Measurements from ENCODE around the gene KCTD3. TPM values are rescaled to one million over a fixed set of nuclear protein-coding genes. Genes with fewer than 3 reads are reported as not detected.

The KCTD3 gene
- total RNA-seq, 1 donor from 2014 or later: 25.3 TPM

GRCh38 chr1:215643592-215644321, 76.7 kb downstream of the KCTD3 start:
- DNase-seq (ENCODE audit: low spot score): no peak
- Mint-ChIP-seq H3K36me3 (ENCODE audit: low read depth) (peaks cover 2% of the 10 kb centered on the region), H3K9me3 (ENCODE audit: low read depth) (peaks cover 4% of the 10 kb centered on the region), H3K4me1 (ENCODE audit: low read depth) (no peaks in the 10 kb centered on the region), H3K27me3 (ENCODE audit: low read depth) (peaks cover 23% of the 10 kb centered on the region), H3K27ac (ENCODE audit: unreplicated experiment) (no peak overlapping the region), H3K4me3 (ENCODE audit: unreplicated experiment) (no peak overlapping the region)
- TF ChIP-seq CTCF (IDR thresholded peaks at IDR 0.05): no peak

GRCh38 chr1:215645182-215645581, 78.1 kb downstream of the KCTD3 start:
- Mint-ChIP-seq H3K4me1 (ENCODE audit: low read depth) (no peaks in the 10 kb centered on the region), H3K36me3 (ENCODE audit: low read depth) (peaks cover 2% of the 10 kb centered on the region), H3K27ac (ENCODE audit: unreplicated experiment) (no peak overlapping the region), H3K27me3 (ENCODE audit: low read depth) (peaks cover 24% of the 10 kb centered on the region), H3K9me3 (ENCODE audit: low read depth) (peaks cover 4% of the 10 kb centered on the region), H3K4me3 (ENCODE audit: unreplicated experiment) (no peak overlapping the region)
- TF ChIP-seq CTCF (IDR thresholded peaks at IDR 0.05): no peak
- DNase-seq (ENCODE audit: low spot score): no peak

- no peak for TF ChIP-seq CTCF (IDR thresholded peaks at IDR 0.05)
- H3K4me3 Mint-ChIP-seq (ENCODE audit: unreplicated experiment): no peak overlapping the region
- peaks cover 2% of the 10 kb centered on the region for H3K36me3 Mint-ChIP-seq (ENCODE audit: low read depth)
- H3K27me3 Mint-ChIP-seq (ENCODE audit: low read depth): peaks cover 29% of the 10 kb centered on the region
- H3K27ac Mint-ChIP-seq (ENCODE audit: unreplicated experiment): no peak overlapping the region
- DNase-seq (ENCODE audit: low spot score): no peak
- peaks cover 4% of the 10 kb centered on the region for H3K9me3 Mint-ChIP-seq (ENCODE audit: low read depth)
- no peaks in the 10 kb centered on the region for H3K4me1 Mint-ChIP-seq (ENCODE audit: low read depth)
These were observed 78.8 kb downstream of the KCTD3 start for GRCh38 chr1:215645861-215646260.

GRCh38 chr1:215647738-215648137, 80.6 kb downstream of the KCTD3 start:
- no peaks in the 10 kb centered on the region for H3K4me1 Mint-ChIP-seq (ENCODE audit: low read depth)
- peaks cover 2% of the 10 kb centered on the region for H3K36me3 Mint-ChIP-seq (ENCODE audit: low read depth)
- peaks cover 35% of the 10 kb centered on the region for H3K27me3 Mint-ChIP-seq (ENCODE audit: low read depth)
- TF ChIP-seq CTCF (IDR thresholded peaks at IDR 0.05): no peak
- no peak overlapping the region for H3K27ac Mint-ChIP-seq (ENCODE audit: unreplicated experiment)
- no peak for DNase-seq (ENCODE audit: low spot score)
- no peak overlapping the region for H3K4me3 Mint-ChIP-seq (ENCODE audit: unreplicated experiment)
- peaks cover 4% of the 10 kb centered on the region for H3K9me3 Mint-ChIP-seq (ENCODE audit: low read depth)

DNA sequence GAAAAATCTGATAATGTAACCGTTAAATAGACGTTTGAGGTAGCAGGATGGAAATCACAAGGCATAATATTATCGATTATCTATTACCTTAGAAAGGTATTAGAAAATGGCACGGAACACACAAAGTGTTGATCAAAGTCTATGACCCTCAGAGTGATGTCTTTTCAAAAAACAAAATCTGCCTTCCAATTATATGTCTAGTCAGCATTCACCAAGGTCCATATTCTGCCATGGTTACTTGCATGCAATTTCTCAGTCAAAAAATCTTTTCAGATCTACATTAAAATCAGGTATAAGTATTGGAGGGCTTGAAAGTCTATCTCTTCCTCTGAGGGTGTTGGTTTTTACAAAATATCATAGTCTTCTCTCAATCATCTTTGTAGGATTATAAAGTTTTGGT, 81.9 kb downstream of the KCTD3 start:
- H3K9me3 Mint-ChIP-seq (ENCODE audit: low read depth): peaks cover 3% of the 10 kb centered on the region
- peaks cover 2% of the 10 kb centered on the region for H3K36me3 Mint-ChIP-seq (ENCODE audit: low read depth)
- H3K4me1 Mint-ChIP-seq (ENCODE audit: low read depth): no peaks in the 10 kb centered on the region
- TF ChIP-seq CTCF (IDR thresholded peaks at IDR 0.05): no peak
- DNase-seq (ENCODE audit: low spot score): no peak
- no peak overlapping the region for H3K4me3 Mint-ChIP-seq (ENCODE audit: unreplicated experiment)
- H3K27me3 Mint-ChIP-seq (ENCODE audit: low read depth): peaks cover 41% of the 10 kb centered on the region
- no peak overlapping the region for H3K27ac Mint-ChIP-seq (ENCODE audit: unreplicated experiment)
